WTC11 (cell line): ENCODE results near the gene DYSF.

Experiments
- ATF1 ChIP-seq: sonication (generic); formaldehyde crosslinking; IDR thresholded peaks from 2 replicates; pipeline ENCODE4 v1.8.1; 2023; ENCODE audit warnings: mild to moderate bottlenecking, moderate library complexity, missing genetic modification reagents
- ATF2 ChIP-seq: sonication (generic); formaldehyde crosslinking; IDR thresholded peaks from 2 replicates; pipeline ENCODE4 v1.8.1; 2022; ENCODE audit warnings: low read depth, missing genetic modification reagents, borderline replicate concordance
- CREM ChIP-seq: sonication (generic); formaldehyde crosslinking; IDR thresholded peaks from 2 replicates; pipeline ENCODE4 v1.8.1; 2022; ENCODE audit warnings: mild to moderate bottlenecking, missing genetic modification reagents, moderate library complexity
- CTCF ChIP-seq: fragments of 200-600 bp; IDR thresholded peaks from 2 replicates; pipeline ENCODE4 v1.8.0; 2022; ENCODE audit warnings: antibody characterized with exemption
- HMGA2 ChIP-seq: fragments of 250-450 bp; sonication (Bioruptor Pico); IDR thresholded peaks from 2 replicates; pipeline ENCODE4 v1.4.0; 2021; ENCODE audit warnings: mild to moderate bottlenecking, moderate library complexity
- MXD4 ChIP-seq: fragments of 250-450 bp; sonication (Bioruptor Pico); IDR thresholded peaks from 2 replicates; pipeline ENCODE4 v1.8.0; 2021; ENCODE audit warnings: mild to moderate bottlenecking, moderate library complexity, borderline replicate concordance
- NR2C2 ChIP-seq: sonication (generic); formaldehyde crosslinking; IDR thresholded peaks from 2 replicates; pipeline ENCODE4 v1.8.0; 2022; ENCODE audit warnings: mild to moderate bottlenecking, missing genetic modification reagents
- STAT6 ChIP-seq: sonication (generic); formaldehyde crosslinking; conservative IDR thresholded peaks from 2 replicates; pipeline ENCODE4 v1.8.1; 2023; ENCODE audit warnings: mild to moderate bottlenecking, low read depth, missing genetic modification reagents, moderate library complexity
- TEAD4 ChIP-seq: sonication (generic); formaldehyde crosslinking; IDR thresholded peaks from 2 replicates; pipeline ENCODE4 v1.8.0; 2022; ENCODE audit warnings: mild to moderate bottlenecking, missing genetic modification reagents
- ZBTB21 ChIP-seq: sonication (generic); formaldehyde crosslinking; IDR thresholded peaks from 2 replicates; pipeline ENCODE4 v1.8.1; 2023; ENCODE audit warnings: mild to moderate bottlenecking, missing genetic modification reagents, borderline replicate concordance
- ZNF138 ChIP-seq: sonication (generic); formaldehyde crosslinking; conservative IDR thresholded peaks from 2 replicates; pipeline ENCODE4 v1.8.1; 2022; ENCODE audit warnings: mild to moderate bottlenecking, moderate library complexity, missing genetic modification reagents
- ZNF263 ChIP-seq: sonication (generic); formaldehyde crosslinking; IDR thresholded peaks from 2 replicates; pipeline ENCODE4 v1.8.1; 2022; ENCODE audit warnings: low read depth, mild to moderate bottlenecking, moderate library complexity, missing genetic modification reagents
- ZNF281 ChIP-seq: sonication (generic); formaldehyde crosslinking; IDR thresholded peaks from 2 replicates; pipeline ENCODE4 v1.8.0; 2023; ENCODE audit warnings: mild to moderate bottlenecking, missing genetic modification reagents
- ZNF317 ChIP-seq: sonication (generic); formaldehyde crosslinking; IDR thresholded peaks from 2 replicates; pipeline ENCODE4 v1.8.1; 2023; ENCODE audit warnings: low read depth, mild to moderate bottlenecking, moderate library complexity, missing genetic modification reagents, borderline replicate concordance

- TF ChIP-seq ZNF263 (CRISPR knock-in tag) = no peak
- TF ChIP-seq NR2C2 (CRISPR knock-in tag) = no peak
- TF ChIP-seq MXD4 (CRISPR knock-in tag) = no peak
- no peak for TF ChIP-seq CTCF
- TF ChIP-seq ZBTB21 (CRISPR knock-in tag) = no peak
- TF ChIP-seq CREM (CRISPR knock-in tag) = no peak
- no peak for TF ChIP-seq ATF2 (CRISPR knock-in tag)
- no peak for TF ChIP-seq ATF1 (CRISPR knock-in tag)
- TF ChIP-seq STAT6 = no peak
- no peak for TF ChIP-seq HMGA2 (CRISPR knock-in tag)
- TF ChIP-seq TEAD4 (CRISPR knock-in tag) = no peak
- no peak for TF ChIP-seq ZNF138 (CRISPR knock-in tag)
- no peak for TF ChIP-seq ZNF281
- TF ChIP-seq ZNF317 (CRISPR knock-in tag) = no peak
These were observed 92.9 kb downstream of the DYSF start for GRCh38 chr2:71546275-71546638.
